ENCODE measurements around the gene PSMD3.
"Not testable (repeated sequence)": the region's sequence is repeated elsewhere in the genome, so short reads cannot be mapped to it uniquely, and the experiment has no call there.

The PSMD3 gene

GRCh38 chr17:39980351-39981206, at the start of gene PSMD3:
PSMD3 (plus strand) TSS chr17:39980807; CDS start chr17:39980971, 164 bp downstream.
- in situ Hi-C loops (cut with MboI; ENCODE audit: low sequenced_read_pairs): no loop called here

- in situ Hi-C loops (cut with MboI; ENCODE audit: low sequenced_read_pairs): no loop called here
Measured at GRCh38 chr17:39933912-39934311, 46.7 kb upstream of the PSMD3 start.

- in situ Hi-C loops (cut with MboI; ENCODE audit: low sequenced_read_pairs): no loop called here
Measured at GRCh38 chr17:39934324-39934723, 46.3 kb upstream of the PSMD3 start.

GRCh38 chr17:39935909-39936308, 44.7 kb upstream of the PSMD3 start:
- in situ Hi-C loops (cut with MboI; ENCODE audit: low sequenced_read_pairs): no loop called here

GRCh38 chr17:39937447-39937846, 43.2 kb upstream of the PSMD3 start:
- in situ Hi-C loops (cut with MboI; ENCODE audit: low sequenced_read_pairs): no loop called here

- in situ Hi-C loops (cut with MboI; ENCODE audit: low sequenced_read_pairs): no loop called here
Measured at GRCh38 chr17:39938140-39938869, 42.3 kb upstream of the PSMD3 start.

- in situ Hi-C loops (cut with MboI; ENCODE audit: low sequenced_read_pairs): no loop called here
Measured at GRCh38 chr17:39939106-39939505, 41.5 kb upstream of the PSMD3 start.

- in situ Hi-C loops (cut with MboI; ENCODE audit: low sequenced_read_pairs): no loop called here
Measured at GRCh38 chr17:39939588-39940419, 40.8 kb upstream of the PSMD3 start.

GRCh38 chr17:39943702-39944392, 36.8 kb upstream of the PSMD3 start:
- in situ Hi-C loops (cut with MboI; ENCODE audit: low sequenced_read_pairs): no loop called here

- in situ Hi-C loops (cut with MboI; ENCODE audit: low sequenced_read_pairs): no loop called here
Measured at GRCh38 chr17:39944393-39944711, 36.3 kb upstream of the PSMD3 start.

GRCh38 chr17:39946551-39947330, 33.9 kb upstream of the PSMD3 start:
- in situ Hi-C loops (cut with MboI; ENCODE audit: low sequenced_read_pairs): no loop called here

GRCh38 chr17:39948489-39948828, 32.1 kb upstream of the PSMD3 start:
- in situ Hi-C loops (cut with MboI; ENCODE audit: low sequenced_read_pairs): not testable (repeated sequence)

GRCh38 chr17:39949028-39949427, 31.6 kb upstream of the PSMD3 start:
- in situ Hi-C loops (cut with MboI; ENCODE audit: low sequenced_read_pairs): no loop called here

GRCh38 chr17:39950871-39951348, 29.7 kb upstream of the PSMD3 start:
- in situ Hi-C loops (cut with MboI; ENCODE audit: low sequenced_read_pairs): no loop called here

- in situ Hi-C loops (cut with MboI; ENCODE audit: low sequenced_read_pairs): no loop called here
Measured at GRCh38 chr17:39951924-39952679, 28.5 kb upstream of the PSMD3 start.

GRCh38 chr17:39952680-39953470, 27.7 kb upstream of the PSMD3 start:
- in situ Hi-C loops (cut with MboI; ENCODE audit: low sequenced_read_pairs): no loop called here

GRCh38 chr17:39953471-39953888, 27.1 kb upstream of the PSMD3 start:
- in situ Hi-C loops (cut with MboI; ENCODE audit: low sequenced_read_pairs): no loop called here

- in situ Hi-C loops (cut with MboI; ENCODE audit: low sequenced_read_pairs): no loop called here
Measured at GRCh38 chr17:39954876-39955275, 25.7 kb upstream of the PSMD3 start.

Measured in HL-60/S4 treated with phorbol 12-myristate 13-acetate at 8.2 ng/mL for 4 days and 3 days (cell line).